Measurements from ENCODE around the gene HACD2. TPM values are rescaled to one million over a fixed set of nuclear protein-coding genes. Genes with fewer than 3 reads are reported as not detected.

The HACD2 gene
- total RNA-seq, 4 donors from 2014 or later = 11.9 to 70.5 (median 48.2) TPM

GRCh38 chr3:123593381-123593780 lies 8.5 kb upstream of the HACD2 start:
- TF ChIP-seq POLR2AphosphoS5 (IDR thresholded peaks at IDR 0.05) (no peak), POLR2A (IDR thresholded peaks at IDR 0.05) (no peak), CTCF (IDR thresholded peaks at IDR 0.05) (no peak), EP300 (IDR thresholded peaks at IDR 0.05; ENCODE audit: low read depth) (no peak)
- 96 to 100% methylated on average over 2 to 3 of the region's 3 CpGs for WGBS, 2 donors (ENCODE audit: low coverage in 1 of 2)
- Histone ChIP-seq H3K9me3 (peaks cover 7 to 9% of the 10 kb centered on the region in 2 donors), H3K27me3 (no peaks in the 10 kb centered on the region), H3K4me3 (no peak overlapping the region), H3K4me1 (no peaks in the 10 kb centered on the region), H3K27ac (no peak overlapping the region), H3K36me3 (peaks cover 0 to 4% (median 0%) of the 10 kb centered on the region in 4 donors)
- in situ Hi-C loops (cut with MboI; ENCODE audit: low pct_ligation_motif_present in 1 of 4, low pct_unique_long_range_greater_than_20kb in 1 of 4, low sequenced_read_pairs in 3 of 4) = no loop called here
- intact Hi-C loops (cut with DNase I; ENCODE audit: low total_unique reads) = no loop called here
- no peak for DNase-seq

- H3K36me3 ChIP-seq = peaks cover 0 to 4% (median 0%) of the 10 kb centered on the region in 4 donors
- H3K4me3 ChIP-seq = no peak overlapping the region
- no peak for DNase-seq
- peaks cover 7 to 9% of the 10 kb centered on the region in 2 donors for H3K9me3 ChIP-seq
- in situ Hi-C loops (cut with MboI; ENCODE audit: low pct_ligation_motif_present in 1 of 4, low pct_unique_long_range_greater_than_20kb in 1 of 4, low sequenced_read_pairs in 3 of 4) = no loop called here
- intact Hi-C loops (cut with DNase I; ENCODE audit: low total_unique reads) = no loop called here
- peaks cover 0 to 11% (median 2%) of the 10 kb centered on the region in 4 donors for H3K4me1 ChIP-seq
- H3K27ac ChIP-seq = no peak overlapping the region
- TF ChIP-seq CTCF (IDR thresholded peaks at IDR 0.05) (no peak), POLR2A (IDR thresholded peaks at IDR 0.05) (no peak), POLR2AphosphoS5 (IDR thresholded peaks at IDR 0.05) (no peak)
- WGBS, 2 donors (ENCODE audit: low coverage in 1 of 2) = 80 to 94% methylated on average over 2 to 3 of the region's 3 CpGs
- H3K27me3 ChIP-seq = no peaks in the 10 kb centered on the region
Observed at GRCh38 chr3:123590685-123591450, 6.0 kb upstream of the HACD2 start.

DNA sequence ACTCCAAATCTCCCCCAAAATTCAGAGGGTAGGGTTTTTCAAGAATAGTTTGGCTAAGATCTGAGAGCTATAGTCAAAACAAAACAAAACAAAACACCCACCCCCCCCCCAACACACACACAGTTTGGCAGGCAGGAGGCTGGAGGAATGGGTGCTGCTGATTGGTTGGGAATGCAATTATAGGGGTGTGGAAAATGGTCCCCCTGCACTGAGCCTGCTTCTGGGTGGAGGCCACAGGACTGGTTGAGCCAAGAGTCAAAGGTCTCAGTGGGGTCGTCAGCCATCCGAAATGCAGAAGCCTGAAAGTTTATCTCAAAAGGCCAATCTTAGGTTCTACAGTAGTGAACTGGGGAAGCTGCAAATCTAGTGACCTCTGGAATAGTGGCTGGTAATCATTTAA lies 2.5 kb upstream of the HACD2 start:
- Histone ChIP-seq H3K27ac (no peak overlapping the region), H3K36me3 (peaks cover 0 to 4% (median 0%) of the 10 kb centered on the region in 4 donors), H3K27me3 (no peaks in the 10 kb centered on the region), H3K4me1 (peaks cover 0 to 29% (median 13%) of the 10 kb centered on the region in 4 donors), H3K4me3 (no peak overlapping the region), H3K9me3 (peaks cover 7 to 9% of the 10 kb centered on the region in 2 donors)
- intact Hi-C loops (cut with DNase I; ENCODE audit: low total_unique reads) = no loop called here
- WGBS, 2 donors (ENCODE audit: low coverage in 1 of 2) = 81% methylated on average over 2 of the region's 2 CpGs; no CpG with 5 or more reads in 1 of the 2 donors
- in situ Hi-C loops (cut with MboI; ENCODE audit: low pct_ligation_motif_present in 1 of 4, low pct_unique_long_range_greater_than_20kb in 1 of 4, low sequenced_read_pairs in 3 of 4) = no loop called here
- DNase-seq = no peak
- TF ChIP-seq POLR2A (IDR thresholded peaks at IDR 0.05) (no peak), POLR2AphosphoS5 (IDR thresholded peaks at IDR 0.05) (no peak), EP300 (IDR thresholded peaks at IDR 0.05; ENCODE audit: low read depth) (no peak), CTCF (IDR thresholded peaks at IDR 0.05) (no peak)

DNA sequence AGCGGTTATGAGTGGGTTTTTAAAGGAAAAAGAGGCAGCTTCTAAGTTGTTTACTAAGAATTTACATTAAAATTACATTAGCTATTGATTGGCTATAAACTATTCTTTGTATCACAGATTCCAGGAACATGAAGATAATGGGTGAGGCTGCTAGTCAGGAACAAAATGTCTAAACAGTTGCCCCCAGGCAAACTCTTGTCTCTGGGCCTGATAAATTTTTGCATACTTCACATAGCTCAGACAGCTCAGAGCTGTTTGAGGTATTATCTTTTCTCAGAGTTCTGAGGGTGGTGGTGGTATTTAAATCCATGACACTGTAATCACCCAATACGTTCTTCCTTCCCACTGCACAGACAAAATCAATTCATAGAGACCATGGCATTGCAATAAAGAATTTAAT lies 2.1 kb upstream of the HACD2 start:
- H3K27me3 ChIP-seq = no peaks in the 10 kb centered on the region
- in situ Hi-C loops (cut with MboI; ENCODE audit: low pct_ligation_motif_present in 1 of 4, low pct_unique_long_range_greater_than_20kb in 1 of 4, low sequenced_read_pairs in 3 of 4) (no loop called here), intact Hi-C loops (cut with DNase I; ENCODE audit: low total_unique reads) (no loop called here)
- peaks cover 0 to 4% (median 0%) of the 10 kb centered on the region in 4 donors for H3K36me3 ChIP-seq
- H3K4me1 ChIP-seq = peaks cover 0 to 33% (median 15%) of the 10 kb centered on the region in 4 donors
- no peak for TF ChIP-seq CTCF (IDR thresholded peaks at IDR 0.05)
- TF ChIP-seq POLR2A (IDR thresholded peaks at IDR 0.05) = no peak
- no peak for TF ChIP-seq EP300 (IDR thresholded peaks at IDR 0.05; ENCODE audit: low read depth)
- TF ChIP-seq POLR2AphosphoS5 (IDR thresholded peaks at IDR 0.05) = no peak
- H3K4me3 ChIP-seq = no peak overlapping the region
- H3K27ac ChIP-seq = no peak overlapping the region
- no peak for DNase-seq
- peaks cover 7 to 9% of the 10 kb centered on the region in 2 donors for H3K9me3 ChIP-seq
- 90 to 93% methylated on average over 1 to 2 of the region's 2 CpGs for WGBS, 2 donors (ENCODE audit: low coverage in 1 of 2)
